Stimulated activated CD8-positive, alpha-beta memory T cell treated with anti-CD3 and anti-CD28 coated beads, Interleukin-2, amount 100 ng/mL, for 48 hours (primary cell): ENCODE measurements around the gene NR4A3.

Source experiments
- DNase-seq, 2 donors: peaks; one replicate each; pipeline ENCODE4 v3.0.0-alpha.2; 2020; ENCODE audit warnings: low read depth in 2 of 2

NR4A3 gene

DNA sequence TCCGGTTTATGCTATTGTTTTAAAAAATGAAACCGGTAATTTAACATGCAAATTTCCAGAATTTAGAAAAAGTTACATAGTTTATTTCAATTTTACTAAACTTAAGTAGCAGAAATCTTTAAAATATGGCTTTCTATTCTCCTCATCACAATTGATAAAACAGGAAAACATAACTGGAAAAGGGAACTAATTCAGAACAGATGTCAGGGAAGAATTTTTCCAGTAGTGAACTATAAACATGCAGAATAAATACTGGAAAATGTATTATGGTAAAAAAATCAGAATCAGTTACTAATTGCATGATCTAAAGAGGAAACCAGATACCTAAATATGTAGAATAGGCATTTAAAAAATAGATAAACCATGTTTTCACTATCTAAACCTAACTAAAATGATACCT lies 7.3 kb upstream of the NR4A3 start:
- DNase-seq, result no peak

- DNase-seq, result no peak
Measured at GRCh38 chr9:99816392-99816791, 5.3 kb upstream of the NR4A3 start.

- no peak for DNase-seq
Measured at GRCh38 chr9:99818500-99818899, 3.2 kb upstream of the NR4A3 start.

DNA sequence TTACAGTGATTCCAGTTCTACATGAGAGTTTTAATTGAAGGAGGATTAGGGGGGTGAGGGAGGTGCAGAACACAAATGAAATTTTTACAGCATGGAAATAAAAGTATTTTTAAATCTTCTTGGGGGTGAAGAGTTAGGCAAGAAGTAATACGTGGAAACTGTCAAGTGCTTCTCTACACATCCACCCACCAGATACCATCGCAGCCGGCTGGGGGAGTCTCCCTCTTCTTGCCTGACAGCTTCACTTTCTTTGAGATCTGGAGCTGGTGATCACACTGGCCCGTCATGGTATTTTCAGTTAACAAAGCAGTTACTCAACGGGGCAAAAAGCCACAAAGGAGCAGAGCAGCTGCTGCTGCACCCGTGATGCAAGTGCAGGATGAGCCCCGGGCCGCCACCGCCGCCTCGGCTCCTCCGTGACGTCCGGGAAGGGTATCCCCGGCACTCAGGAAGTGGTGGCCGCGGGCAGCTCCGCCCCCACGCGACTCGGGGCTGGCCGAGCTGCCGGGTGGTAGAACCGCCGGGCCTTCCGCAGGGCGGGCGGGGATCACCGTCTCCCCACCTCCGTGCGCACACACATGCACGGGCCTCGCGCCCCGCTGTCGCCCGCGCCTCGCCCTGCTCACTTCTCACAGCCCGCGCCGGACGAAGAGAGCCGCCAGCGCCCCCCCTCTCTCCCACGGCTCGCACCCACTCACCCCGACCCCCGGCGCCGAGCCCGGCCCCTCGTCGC lies 2.4 kb upstream of the NR4A3 start:
- peak; percentile 91 to 95 for DNase-seq

GRCh38 chr9:99819856-99820684 lies 1.6 kb upstream of the NR4A3 start:
- peak; percentile 81 to 87 for DNase-seq

GRCh38 chr9:99820685-99821395 lies 845 bp upstream of the NR4A3 start:
- DNase-seq, result peak; percentile 40 to 58

GRCh38 chr9:99822109-99822805 lies 572 bp downstream of the NR4A3 start:
- peak in 1 of 2 donors; percentile 36 for DNase-seq

DNA sequence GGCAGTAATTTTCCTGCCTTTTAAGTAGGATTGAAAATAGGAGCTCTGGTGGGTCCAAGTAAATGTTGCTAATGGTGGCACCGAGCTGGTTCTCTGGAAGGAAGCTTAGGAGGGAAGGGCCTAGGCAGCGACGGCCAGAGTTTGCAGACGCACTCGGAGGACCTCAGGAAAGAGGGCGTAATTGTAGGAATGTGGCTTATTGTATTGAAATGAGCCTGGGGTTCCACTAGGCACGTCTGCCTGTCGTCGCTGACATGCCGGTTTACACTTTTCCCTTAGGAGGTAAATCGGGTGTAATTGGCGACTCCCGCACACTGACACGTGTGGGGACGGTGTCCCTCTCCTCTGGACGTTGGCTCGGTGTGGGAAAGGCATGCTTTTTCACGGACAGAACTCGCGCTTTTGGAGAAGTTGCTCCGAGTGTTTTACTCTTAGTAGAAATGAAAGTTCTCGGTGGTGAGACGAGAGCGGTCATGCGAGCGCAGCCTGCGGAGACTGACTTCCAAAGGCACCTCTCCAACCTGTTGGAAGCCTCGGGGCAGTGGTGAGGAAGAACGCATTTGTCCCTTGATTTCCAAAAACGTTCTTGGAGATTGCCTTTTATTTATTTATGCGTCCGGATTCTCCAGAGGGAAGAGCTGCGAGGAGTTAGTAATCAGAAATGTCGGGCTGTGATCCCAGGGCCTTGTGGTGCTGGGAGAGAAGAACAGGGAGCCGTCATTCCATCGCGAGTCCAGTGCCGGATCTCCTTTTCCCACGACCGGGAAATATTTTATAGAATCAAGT lies 1.3 kb downstream of the NR4A3 start:
- no peak for DNase-seq

GRCh38 chr9:99823681-99824377 lies 2.1 kb downstream of the NR4A3 start:
- DNase-seq, result peak; percentile 85 to 86

DNA sequence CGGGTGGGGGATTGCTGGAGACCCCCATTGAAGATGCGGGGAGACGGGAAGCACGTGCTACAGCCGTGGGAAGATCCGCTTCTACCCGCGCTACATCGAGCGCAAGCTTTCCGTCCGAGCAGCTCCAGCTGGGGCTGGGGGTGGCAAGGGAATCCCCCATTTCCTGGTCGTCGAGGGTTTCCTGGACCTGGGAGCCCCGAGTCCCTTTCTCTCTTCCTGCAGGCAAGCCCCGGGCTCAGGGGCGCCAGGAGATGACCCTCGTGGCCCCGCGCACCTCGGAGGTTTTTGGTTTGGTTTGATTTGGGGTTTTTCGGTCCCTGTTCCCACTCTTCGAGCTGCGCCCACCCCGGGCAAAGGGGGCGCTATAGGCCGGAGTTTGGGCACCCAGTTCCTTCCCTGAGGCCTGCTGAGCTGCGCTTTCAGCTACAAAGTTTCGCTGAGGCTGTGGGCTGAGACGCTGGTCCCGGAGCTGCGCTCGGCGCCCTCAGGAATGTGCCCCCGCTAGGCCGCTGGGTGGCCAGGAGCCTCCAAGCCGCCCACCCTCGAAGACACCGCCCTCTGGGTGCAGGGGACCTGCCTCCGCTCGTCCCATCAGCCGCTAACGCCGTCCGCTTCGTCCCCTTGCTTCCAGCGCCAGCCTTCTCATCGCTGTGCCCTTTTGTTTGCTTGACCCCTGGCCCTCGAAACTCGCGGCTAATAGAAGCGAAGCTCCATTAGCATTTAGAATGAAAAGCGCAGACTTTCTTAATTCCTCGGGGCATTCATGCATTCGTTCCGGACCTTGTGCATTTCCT lies 2.9 kb downstream of the NR4A3 start:
- DNase-seq, result peak; percentile 69 to 70

DNA sequence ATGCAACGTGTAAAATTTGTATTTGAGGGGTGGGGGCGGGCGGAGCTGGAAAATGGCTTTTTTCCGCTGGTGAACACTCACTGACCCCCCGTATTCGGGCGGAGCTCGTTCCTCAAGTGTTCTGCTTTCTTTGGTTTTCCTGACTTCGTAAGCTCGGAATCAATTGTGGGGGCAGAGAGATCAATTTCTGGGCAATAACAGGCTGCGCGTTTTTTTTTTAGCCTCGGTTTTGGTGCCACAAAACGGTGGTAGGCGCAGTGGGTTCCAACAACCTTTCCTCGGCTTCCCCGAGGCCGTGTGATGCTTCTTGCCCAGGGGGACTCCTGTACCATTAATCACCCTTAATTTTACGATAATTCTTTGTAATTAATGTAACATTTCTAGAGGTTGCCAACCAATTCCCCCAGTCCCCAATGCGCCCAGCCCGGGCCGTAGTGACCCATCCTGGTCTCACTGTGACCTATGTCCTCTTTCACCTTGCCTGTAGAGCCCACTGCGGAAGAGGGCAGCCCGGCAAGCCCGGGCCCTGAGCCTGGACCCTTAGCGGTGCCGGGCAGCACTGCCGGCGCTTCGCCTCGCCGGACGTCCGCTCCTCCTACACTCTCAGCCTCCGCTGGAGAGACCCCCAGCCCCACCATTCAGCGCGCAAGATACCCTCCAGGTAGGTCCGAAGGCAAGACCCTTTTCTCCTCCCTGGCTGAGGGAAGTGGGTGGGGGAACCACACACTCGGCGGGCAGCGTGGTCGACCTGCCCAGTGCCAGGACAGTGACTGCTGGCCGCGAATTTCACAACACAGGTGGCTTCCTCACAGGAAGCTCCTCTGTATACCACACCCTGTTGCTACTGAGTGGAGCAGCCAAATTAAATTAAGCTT lies 3.7 kb downstream of the NR4A3 start:
- no peak for DNase-seq

- DNase-seq, result no peak
Measured at GRCh38 chr9:99826579-99826978, 4.9 kb downstream of the NR4A3 start.

DNA sequence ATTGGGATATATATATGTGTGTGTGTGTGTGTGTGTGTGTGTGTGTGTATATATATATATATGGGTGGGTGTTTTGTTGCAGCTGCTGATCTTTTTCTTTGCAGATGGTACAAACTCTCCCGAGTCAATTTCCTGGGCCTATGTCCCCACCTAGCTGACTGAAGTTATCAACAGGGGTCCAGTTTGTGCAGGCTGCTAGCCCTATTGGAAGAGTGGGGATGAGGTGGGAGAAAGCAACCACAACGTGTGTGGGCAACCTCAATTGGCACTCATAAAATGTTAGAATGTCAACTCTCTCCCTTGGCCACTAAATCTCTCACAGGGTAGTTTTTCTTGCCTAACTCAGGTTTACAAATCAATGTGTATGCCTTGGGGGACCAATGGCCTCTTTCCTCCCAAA lies 5.6 kb downstream of the NR4A3 start:
- DNase-seq, result no peak

DNA sequence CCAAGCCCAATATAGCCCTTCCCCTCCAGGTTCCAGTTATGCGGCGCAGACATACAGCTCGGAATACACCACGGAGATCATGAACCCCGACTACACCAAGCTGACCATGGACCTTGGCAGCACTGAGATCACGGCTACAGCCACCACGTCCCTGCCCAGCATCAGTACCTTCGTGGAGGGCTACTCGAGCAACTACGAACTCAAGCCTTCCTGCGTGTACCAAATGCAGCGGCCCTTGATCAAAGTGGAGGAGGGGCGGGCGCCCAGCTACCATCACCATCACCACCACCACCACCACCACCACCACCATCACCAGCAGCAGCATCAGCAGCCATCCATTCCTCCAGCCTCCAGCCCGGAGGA lies 6.3 kb downstream of the NR4A3 start:
- no peak for DNase-seq

- no peak for DNase-seq
Measured at GRCh38 chr9:99828417-99829176, 6.9 kb downstream of the NR4A3 start.

DNA sequence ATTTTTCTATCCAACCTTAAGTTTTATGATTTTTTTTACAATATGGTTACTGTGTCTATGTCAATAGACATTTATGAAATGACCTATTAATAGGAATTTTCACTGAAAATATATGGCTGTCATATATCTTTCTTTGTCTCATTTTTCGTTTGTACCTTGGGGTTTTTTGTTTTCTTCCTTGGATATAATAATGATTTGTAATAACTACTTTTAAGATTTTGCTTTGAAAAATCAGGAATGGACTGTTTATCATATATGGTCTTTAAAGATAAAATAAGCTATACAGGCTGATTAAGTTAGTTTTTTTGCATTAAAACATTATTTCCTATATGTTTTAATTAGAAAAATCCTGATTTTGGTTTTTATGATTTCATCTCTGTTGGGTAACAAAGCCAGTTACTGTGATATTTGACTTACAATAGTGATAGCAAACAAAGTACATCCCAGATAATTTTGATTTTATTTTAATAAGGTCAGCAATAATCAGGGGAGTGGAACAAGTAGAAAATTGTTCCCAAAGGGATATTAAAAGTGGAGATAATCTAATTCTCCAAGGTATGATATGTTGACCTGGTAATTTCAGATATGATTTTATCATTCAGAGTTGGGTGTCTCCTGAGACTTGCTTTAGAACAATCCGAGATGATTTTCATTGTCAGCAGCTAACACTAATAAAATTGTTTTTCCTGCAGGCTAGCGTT lies 10.3 kb downstream of the NR4A3 start:
- no peak for DNase-seq

GRCh38 chr9:99832558-99832864 lies 10.8 kb downstream of the NR4A3 start:
- no peak for DNase-seq

GRCh38 chr9:99833735-99834134 lies 12.1 kb downstream of the NR4A3 start:
- no peak for DNase-seq
